NCI-H446 (cell line): ENCODE data around the gene CHPF.

Experiments used
- DNase-seq, 2 experiments: peaks; one replicate each; lab custom pipeline; 2025; lab: John Stamatoyannopoulos, UW

CHPF gene

DNA sequence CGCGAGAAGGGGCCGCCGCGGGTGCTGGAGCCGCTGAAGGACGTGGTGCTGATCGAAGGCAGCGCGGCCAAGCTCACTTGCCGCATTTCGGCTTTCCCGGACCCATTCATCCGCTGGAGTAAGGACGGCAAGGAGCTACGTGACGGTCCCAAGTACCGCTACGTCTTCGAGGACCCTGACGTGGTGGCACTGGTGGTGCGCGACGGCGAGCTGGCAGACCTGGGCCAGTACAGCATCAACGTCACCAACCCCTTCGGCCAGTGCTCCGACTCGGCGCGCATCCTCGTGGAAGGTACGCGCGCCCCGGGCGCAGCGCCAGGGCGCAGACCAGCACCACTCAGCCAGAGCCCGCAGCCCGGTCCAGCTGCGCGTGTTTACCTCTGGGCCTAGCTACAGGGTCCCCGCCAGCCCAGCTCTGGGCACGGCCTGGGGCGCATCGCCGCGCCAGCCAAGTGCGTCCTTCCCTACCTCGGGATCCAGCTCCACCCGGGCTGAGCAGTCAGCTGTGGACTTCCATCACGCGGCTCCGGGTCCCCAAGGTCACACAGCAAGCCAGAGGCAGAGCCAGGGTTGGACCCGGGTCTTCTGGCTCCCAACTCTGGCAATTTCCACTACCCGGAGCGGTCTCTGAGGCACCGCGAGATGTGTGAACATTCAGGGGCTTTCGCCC is 46.6 kb downstream of the CHPF start:
- no peak for DNase-seq

DNA sequence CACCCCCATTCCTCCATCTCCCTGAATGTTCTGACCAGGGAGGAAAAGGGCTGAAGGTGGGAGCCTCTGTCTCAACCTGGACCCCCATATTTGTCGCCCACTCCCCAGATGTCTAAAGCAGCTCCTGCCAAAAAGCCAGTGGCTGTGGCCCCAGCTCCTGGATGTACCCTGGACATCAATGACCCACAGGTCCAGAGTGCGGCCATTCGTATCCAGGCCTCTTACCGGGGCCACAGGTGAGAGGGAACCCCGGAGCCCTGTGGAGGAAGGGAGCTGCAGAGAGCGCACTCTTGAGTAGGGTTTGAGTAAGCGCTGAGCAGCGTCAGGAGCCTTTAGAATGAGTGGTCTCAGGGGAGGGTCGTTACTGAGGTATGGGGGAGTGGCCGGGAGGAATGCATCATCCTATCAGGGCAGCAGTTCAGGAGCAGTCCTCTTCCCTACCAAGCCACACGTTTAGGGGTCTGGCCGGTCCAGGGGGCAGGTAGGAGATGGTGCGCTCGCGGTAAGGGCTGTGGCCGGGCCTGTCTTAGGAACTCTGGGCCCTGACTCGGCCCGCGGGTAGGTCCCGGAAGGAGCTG is 47.3 kb downstream of the CHPF start:
- DNase-seq: no peak

DNA sequence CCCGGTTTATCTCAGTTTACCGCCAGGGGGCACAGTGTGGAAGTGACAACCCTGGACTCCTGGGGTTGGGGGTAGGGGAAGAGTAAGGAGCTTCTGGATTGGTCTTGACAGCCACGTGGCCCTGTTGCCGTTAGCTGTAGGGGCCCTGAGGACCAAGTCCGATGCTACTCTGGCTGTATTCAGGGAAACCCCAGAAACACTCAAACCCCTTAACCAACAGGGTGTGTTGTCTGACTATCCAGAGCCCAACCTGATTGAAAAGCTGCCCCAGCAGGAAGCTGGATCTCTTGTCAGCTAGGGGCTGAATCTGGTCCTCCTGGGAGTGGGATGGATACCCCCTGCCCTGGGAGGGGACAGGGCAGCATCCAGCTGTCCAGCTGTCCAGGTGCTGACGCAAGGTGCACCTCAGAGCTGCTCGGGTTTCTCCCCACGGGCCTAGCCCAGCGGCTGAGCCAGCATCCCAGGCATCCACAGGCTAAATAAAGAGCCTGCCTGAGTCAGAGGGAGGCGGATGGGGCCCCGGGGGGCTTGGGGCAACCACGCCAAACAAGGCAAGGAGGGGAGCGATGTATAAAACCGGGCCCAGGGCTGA is 48.0 kb downstream of the CHPF start:
- peak; percentile 20 to 64 for DNase-seq

DNA sequence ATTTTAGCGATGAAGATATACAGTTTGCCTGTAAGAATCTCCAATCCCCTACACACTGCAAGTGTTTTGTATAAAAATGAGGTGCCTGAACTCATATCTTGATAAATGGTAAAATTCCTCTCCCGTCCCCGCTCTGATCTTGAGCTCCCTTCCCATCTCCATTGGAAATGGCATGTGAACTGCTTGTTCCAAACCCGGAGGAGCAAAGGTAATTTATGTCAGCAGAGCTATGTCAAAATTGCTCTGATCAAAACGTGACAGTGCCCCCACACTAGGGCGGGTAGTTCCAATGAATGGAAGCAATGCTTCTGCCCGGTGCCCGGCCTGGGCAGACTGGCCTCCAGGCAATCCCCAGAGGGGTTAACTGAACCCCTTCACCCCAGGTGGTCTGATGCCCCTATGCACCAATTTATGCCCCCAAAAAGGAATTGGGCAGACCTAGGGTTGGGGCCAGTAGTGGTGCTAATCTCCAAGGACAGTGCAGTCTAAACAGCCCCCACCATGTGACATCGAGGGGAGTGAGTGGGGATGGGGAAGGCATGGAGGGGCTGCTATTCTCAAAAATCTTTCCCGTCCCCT is 48.6 kb downstream of the CHPF start:
- no peak for DNase-seq

DNA sequence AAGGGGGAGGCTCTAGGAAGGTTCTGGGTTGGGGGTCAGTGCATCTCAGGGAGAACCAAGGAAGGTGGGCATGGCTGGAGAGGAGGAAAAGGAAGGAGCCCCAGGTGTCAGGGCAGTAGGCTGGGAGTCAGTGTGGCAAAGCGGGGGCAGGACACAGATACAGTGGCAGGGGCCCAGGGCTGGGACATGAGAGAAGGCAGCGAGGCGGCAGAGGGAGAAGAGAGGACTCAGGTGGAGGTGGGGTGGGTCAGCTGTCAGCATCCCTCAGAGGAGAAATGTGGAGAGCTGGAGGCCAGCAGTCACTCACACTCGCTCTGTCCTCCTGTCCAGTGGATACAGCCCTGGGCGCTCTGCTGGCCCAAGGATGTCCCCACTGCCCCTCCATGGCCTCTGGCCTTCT is 50.5 kb downstream of the CHPF start:
- no peak for DNase-seq

DNA sequence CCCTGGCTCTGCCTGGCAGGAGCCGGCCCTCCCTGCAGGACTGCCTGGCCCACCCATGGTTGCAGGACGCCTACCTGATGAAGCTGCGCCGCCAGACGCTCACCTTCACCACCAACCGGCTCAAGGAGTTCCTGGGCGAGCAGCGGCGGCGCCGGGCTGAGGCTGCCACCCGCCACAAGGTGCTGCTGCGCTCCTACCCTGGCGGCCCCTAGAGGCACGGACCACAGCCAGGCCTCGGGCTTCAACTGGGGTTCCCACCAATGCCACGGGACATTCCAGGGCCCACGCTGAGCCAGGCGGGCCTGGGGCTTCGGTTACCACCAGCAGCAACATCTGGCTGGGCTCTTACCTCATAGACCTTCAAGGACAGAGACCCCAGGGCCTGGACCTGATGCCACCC is 51.0 kb downstream of the CHPF start:
- no peak for DNase-seq

DNA sequence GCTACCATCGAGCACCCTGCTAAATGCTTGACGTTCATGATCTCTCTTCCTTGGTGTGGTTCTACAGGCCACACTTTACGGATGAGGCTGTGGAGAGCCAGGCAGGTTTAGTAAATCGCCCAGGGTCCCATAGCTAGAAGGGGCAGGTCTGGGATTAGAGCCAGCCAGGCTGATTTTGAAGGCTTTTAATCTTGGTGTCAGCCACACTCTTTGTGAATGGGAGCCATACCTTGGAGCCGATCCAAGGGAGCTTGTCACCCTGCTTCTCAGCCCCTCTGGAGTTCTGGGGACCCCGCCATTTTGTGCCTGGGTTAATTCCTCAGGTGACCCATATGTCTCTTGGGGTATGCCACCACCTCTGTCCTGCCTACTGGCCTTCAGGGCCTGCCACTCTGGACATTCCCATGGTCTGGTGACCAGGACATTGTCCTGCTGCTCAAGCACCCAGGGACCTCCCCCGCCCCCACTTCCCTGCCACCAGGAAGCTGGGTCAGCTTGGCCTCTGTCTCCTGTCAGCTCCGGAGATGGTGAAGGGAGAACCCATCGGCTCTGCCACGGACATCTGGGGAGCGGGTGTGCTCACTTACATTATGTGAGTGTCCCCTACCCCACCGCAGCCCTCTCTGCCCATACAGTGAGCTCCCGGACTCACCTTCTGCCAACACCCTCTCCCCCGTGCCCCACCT is 52.2 kb downstream of the CHPF start:
- DNase-seq: no peak

DNA sequence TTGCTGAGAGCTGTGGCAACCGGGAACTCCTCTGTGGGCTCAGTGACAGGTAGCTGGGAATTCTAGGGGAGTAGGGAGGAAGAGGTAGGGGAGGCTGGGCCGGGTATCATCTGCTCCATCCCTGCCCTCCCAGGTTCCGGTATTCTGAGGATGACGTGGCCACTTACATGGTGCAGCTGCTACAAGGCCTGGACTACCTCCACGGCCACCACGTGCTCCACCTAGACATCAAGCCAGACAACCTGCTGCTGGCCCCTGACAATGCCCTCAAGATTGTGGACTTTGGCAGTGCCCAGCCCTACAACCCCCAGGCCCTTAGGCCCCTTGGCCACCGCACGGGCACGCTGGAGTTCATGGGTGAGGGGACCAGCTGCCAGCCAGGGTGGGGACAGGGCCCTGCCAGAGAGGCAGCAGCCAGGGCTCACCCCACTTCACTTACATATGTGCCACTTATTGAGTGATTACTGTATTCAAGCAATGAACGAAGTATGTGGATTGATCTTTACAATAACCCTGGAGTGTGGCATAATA is 52.9 kb downstream of the CHPF start:
- no peak for DNase-seq

DNA sequence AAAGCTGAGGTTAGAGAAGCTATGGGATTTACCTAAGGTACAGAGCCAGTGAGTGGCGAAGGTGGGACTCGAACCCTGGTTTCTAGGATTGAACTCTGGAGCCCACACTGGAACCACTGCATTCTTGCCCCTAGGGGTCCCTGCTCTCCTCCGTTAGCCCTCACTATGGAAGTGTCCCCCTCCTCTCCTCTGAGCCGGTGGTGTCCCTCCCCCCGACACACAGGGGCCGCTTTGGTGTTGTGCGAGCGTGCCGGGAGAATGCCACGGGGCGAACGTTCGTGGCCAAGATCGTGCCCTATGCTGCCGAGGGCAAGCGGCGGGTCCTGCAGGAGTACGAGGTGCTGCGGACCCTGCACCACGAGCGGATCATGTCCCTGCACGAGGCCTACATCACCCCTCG is 53.4 kb downstream of the CHPF start:
- no peak for DNase-seq

DNA sequence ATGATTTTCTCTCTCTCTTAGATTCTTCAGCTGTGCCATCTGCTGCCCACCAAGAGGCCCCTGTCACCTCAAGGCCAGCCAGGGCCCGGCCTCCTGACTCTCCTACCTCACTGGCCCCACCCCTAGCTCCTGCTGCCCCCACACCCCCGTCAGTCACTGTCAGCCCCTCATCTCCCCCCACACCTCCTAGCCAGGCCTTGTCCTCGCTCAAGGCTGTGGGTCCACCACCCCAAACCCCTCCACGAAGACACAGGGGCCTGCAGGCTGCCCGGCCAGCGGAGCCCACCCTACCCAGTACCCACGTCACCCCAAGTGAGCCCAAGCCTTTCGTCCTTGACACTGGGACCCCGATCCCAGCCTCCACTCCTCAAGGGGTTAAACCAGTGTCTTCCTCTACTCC is 54.3 kb downstream of the CHPF start:
- DNase-seq: no peak
